DND-41 (cell line): Measurements from ENCODE around the gene USP17L24.
"Not testable (repeated sequence)": the region's sequence is repeated elsewhere in the genome, so short reads cannot be mapped to it uniquely, and the experiment has no call there.

Experiments used
- ATAC-seq: fragments of 200-7000 bp; cut with Tn5 transposase; 3 replicates; pipeline ENCODE4 v1.9.1; 2021; ENCODE audit warnings: low read depth; ENCODE audit not compliant: insufficient read depth
- DNase-seq: peaks from one replicate; pipeline ENCODE4 v3.0.0-alpha.2; 2020
- H2AFZ ChIP-seq: 2 replicates; pipeline ENCODE4 v1.6.0; 2012; ENCODE audit warnings: low read depth, low read length
- H3K27ac ChIP-seq: 2 replicates; pipeline ENCODE4 v1.5.1; 2012; ENCODE audit warnings: low read length, inconsistent platforms
- H3K27me3 ChIP-seq: fragments of 200-600 bp; sonication (generic); 2 replicates; pipeline ENCODE4 v1.6.0; 2012; ENCODE audit warnings: low read length, mild to moderate bottlenecking, inconsistent platforms; ENCODE audit not compliant: insufficient read depth, poor library complexity
- H3K36me3 ChIP-seq: 2 replicates; pipeline ENCODE4 v1.5.1; 2012; ENCODE audit warnings: low read length, inconsistent platforms; ENCODE audit not compliant: insufficient read depth
- H3K4me1 ChIP-seq: 2 replicates; pipeline ENCODE4 v1.5.1; 2012; ENCODE audit warnings: mild to moderate bottlenecking, low read length; ENCODE audit not compliant: insufficient read depth
- H3K4me2 ChIP-seq: 2 replicates; pipeline ENCODE4 v1.6.0; 2012; ENCODE audit warnings: mild to moderate bottlenecking, moderate library complexity, low read length, inconsistent platforms; ENCODE audit not compliant: insufficient read depth
- H3K4me3 ChIP-seq, 2 experiments: fragments of 200-600 bp in 1 of 2; shearing (Covaris generic) in 1 of 2; 2 replicates each; pipeline ENCODE4 v1.5.1; 2012 to 2016; ENCODE audit warnings: inconsistent platforms in 2 of 2, low read length in 2 of 2, mild to moderate bottlenecking in 2 of 2, low read depth in 1 of 2, moderate library complexity in 1 of 2
- H3K79me2 ChIP-seq: 2 replicates; pipeline ENCODE4 v1.6.0; 2012; ENCODE audit warnings: low read length, inconsistent platforms; ENCODE audit not compliant: insufficient read depth
- H3K9ac ChIP-seq: 2 replicates; pipeline ENCODE4 v1.6.0; 2012; ENCODE audit warnings: low read depth, mild to moderate bottlenecking, inconsistent platforms, low read length, moderate library complexity
- H3K9me3 ChIP-seq: 2 replicates; pipeline ENCODE4 v1.5.1; 2012; ENCODE audit warnings: low read length, moderate library complexity, mild to moderate bottlenecking, inconsistent platforms; ENCODE audit not compliant: insufficient read depth, severe bottlenecking
- H4K20me1 ChIP-seq: 2 replicates; pipeline ENCODE4 v1.6.0; 2012; ENCODE audit warnings: low read length; ENCODE audit not compliant: insufficient read depth

USP17L24 gene

DNA sequence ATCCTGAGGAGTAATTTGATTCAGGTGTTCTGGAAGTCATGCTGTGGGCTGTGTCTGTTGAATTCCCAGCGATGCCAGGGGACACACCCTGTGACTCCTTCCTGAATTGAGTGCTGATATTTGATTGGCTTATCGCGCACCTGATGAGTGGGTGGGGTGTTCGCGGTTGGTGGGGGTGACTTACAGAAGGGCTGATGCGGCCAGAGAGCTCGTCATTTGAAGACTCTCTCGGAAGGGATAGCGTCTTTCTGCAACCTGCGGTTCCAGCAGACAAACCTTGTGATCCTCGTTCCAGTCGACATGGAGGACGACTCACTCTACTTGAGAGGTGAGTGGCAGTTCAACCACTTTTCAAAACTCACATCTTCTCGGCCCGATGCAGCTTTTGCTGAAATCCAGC lies 28.4 kb downstream of the USP17L24 start, which contains the start of gene USP17L29:
Gene USP17L29, plus strand, starts transcription at position 301 of the 400 bp plus-strand sequence. Its CDS starts 0 bp downstream, at position 301.
- H3K4me1 ChIP-seq, H3K4me3 ChIP-seq, H4K20me1 ChIP-seq, H3K9me3 ChIP-seq, ATAC-seq, H3K36me3 ChIP-seq, H3K9ac ChIP-seq, H3K79me2 ChIP-seq, H2AFZ ChIP-seq, DNase-seq, H3K4me2 ChIP-seq, H3K27me3 ChIP-seq, H3K27ac ChIP-seq: not testable (repeated sequence)

DNA sequence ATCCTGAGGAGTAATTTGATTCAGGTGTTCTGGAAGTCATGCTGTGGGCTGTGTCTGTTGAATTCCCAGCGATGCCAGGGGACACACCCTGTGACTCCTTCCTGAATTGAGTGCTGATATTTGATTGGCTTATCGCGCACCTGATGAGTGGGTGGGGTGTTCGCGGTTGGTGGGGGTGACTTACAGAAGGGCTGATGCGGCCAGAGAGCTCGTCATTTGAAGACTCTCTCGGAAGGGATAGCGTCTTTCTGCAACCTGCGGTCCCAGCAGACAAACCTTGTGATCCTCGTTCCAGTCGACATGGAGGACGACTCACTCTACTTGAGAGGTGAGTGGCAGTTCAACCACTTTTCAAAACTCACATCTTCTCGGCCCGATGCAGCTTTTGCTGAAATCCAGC lies 37.9 kb downstream of the USP17L24 start, which contains the start of gene USP17L30:
Gene USP17L30, plus strand, starts transcription at position 301 of the 400 bp plus-strand sequence. Its CDS starts 0 bp downstream, at position 301.
- not testable (repeated sequence) for H3K36me3 ChIP-seq, H3K9me3 ChIP-seq, H3K4me3 ChIP-seq, H2AFZ ChIP-seq, H4K20me1 ChIP-seq, H3K9ac ChIP-seq, ATAC-seq, H3K79me2 ChIP-seq, H3K27ac ChIP-seq, H3K4me1 ChIP-seq, H3K27me3 ChIP-seq, H3K4me2 ChIP-seq, DNase-seq
